Activated T-helper 2 cell treated with anti-CD3 and anti-CD28 coated beads, Interferon-gamma antibody, Interleukin-2, Interleukin-4, amounts not matched to agents 10 μg/mL and 5 μg/mL and 100 μg/mL, durations not matched to agents 14 hours and 24 hours and 36 hours (primary cell): ENCODE data around the gene ZNF546. TPM values are rescaled to one million over a fixed set of nuclear protein-coding genes. Genes with fewer than 3 reads are reported as not detected.

Source experiments
- total RNA-seq: library from RNA; stranded (reverse); gene quantifications from 2 replicates; pipeline ENCODE4 v1.2.3, GENCODE V29; 2022

ZNF546 gene
- total RNA-seq, 1 donor from 2014 or later: 4.6 TPM

Other genes starting within 250 kb of the ZNF546 start
- gene LEUTX, start 218.2 kb upstream of the ZNF546 start, total RNA-seq: not detected in 2 replicates
- 6.7 and 7.3 TPM in 2 replicates for gene DYRK1B, start 162.9 kb upstream of the ZNF546 start, total RNA-seq
- 522 and 547 TPM in 2 replicates for gene FBL, start 150.7 kb upstream of the ZNF546 start, total RNA-seq
- gene FCGBP, start 62.4 kb upstream of the ZNF546 start, total RNA-seq: 2.4 and 2.5 TPM in 2 replicates
- 169 and 174 TPM in 2 replicates for gene PSMC4, start 25.9 kb upstream of the ZNF546 start, total RNA-seq
- gene ZNF780B, start 59.2 kb downstream of the ZNF546 start, total RNA-seq: 19.5 and 20.5 TPM in 2 replicates
- 19.9 and 21.3 TPM in 2 replicates for gene ZNF780A, start 93.9 kb downstream of the ZNF546 start, total RNA-seq
- 20.0 and 21.7 TPM in 2 replicates for gene MAP3K10, start 194.4 kb downstream of the ZNF546 start, total RNA-seq
- gene TTC9B, start 221.3 kb downstream of the ZNF546 start, total RNA-seq: not detected in 2 replicates
- gene CCNP, start 229.6 kb downstream of the ZNF546 start, total RNA-seq: 0.25 TPM in 1 of 2 replicates, not detected in the other